Activated CD4-positive, CD25-positive, alpha-beta regulatory T cell treated with anti-CD3 and anti-CD28 coated beads, Interleukin-2, amount 50 U/mL, for 24 hours (primary cell): ENCODE measurements around the gene TRAPPC2.
"Not testable (repeated sequence)": the region's sequence is repeated elsewhere in the genome, so short reads cannot be mapped to it uniquely, and the experiment has no call there.

Experiments used
- ATAC-seq, 2 donors: fragments of 150-1000 bp; cut with Tn5 transposase; one replicate each; pipeline ENCODE4 v1.10.0; 2021; ENCODE audit warnings: mild to moderate bottlenecking in 1 of 2, moderate library complexity in 1 of 2

Gene TRAPPC2

GRCh38 chrX:13697455-13697854 lies 37.0 kb downstream of the TRAPPC2 start:
- peak; percentile 41 to 45 for ATAC-seq

DNA sequence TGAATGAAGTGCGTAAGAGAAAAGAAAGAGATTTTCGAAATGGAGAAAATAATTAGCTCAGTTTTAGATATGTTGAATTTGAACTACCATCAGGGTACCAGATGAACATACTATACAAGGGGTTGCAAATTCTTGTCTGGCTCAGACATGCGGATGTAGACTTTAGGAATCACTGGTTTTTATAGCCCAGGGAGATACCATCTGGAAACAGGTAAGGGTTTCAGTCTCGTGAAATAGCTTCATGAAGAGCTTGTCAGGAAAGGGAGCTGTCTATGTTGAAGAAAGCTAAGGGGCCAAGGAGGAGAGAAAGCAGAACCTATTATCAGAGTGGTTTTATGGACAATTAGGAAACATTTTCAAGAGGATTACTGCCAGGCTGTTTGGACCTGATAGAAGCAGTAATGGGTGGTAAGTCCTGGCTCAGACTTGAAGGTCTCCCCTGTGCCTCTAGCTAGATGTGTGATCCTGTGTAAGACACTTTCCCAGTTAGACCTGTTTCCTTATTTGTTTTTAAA lies 38.8 kb downstream of the TRAPPC2 start:
- no peak for ATAC-seq

GRCh38 chrX:13694983-13695382 lies 39.4 kb downstream of the TRAPPC2 start:
- ATAC-seq: no peak

DNA sequence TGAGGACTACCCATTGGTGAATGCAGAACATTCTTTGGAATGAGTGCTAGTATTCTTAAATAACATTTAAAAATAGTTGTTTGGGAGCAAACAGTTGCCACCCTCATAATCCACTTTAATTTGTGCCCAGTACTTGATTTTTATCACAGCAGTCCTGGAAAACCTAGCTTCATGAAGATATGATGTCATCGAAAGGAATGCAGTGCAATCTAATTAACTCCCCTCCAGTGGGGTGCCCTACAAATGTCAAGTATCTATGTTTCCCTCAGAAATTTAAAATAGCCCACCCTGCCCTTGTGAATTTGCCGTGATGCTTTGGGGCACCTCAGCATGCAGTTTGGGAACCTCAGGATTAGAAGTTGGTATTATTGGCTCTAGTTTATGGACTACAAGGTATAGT lies 40.1 kb downstream of the TRAPPC2 start:
- ATAC-seq: no peak

GRCh38 chrX:13693341-13693961 lies 41.0 kb downstream of the TRAPPC2 start:
- ATAC-seq: no peak

- ATAC-seq: no peak
Observed at GRCh38 chrX:13692771-13693231, 41.6 kb downstream of the TRAPPC2 start.

DNA sequence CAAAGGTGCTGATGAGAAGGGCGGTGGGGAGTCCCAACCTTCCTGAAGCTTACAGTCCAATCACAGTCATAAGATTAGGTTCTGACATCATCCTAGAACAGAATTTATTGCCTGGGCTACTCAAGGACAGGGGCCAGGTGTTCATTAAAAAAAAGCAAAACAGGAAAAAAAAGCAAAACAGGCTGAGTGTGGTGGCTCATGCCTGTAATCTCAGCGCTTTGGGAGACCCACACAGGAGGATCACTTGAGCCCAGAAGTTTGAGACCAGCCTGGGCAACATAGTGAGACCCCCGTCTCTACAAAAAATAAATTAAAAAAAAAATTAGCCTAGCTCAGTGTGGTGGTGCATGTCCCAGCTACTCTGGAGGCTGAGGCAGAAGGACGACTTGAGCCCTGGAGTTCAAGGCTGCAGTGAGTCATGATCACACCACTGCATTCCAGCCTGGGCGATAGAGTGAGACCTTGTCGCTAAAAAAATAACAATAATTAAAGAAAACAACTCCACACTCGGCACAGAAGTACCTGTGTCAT lies 42.5 kb downstream of the TRAPPC2 start:
- ATAC-seq: no peak

GRCh38 chrX:13690836-13691235 lies 43.6 kb downstream of the TRAPPC2 start:
- ATAC-seq: no peak

GRCh38 chrX:13689741-13690211 lies 44.6 kb downstream of the TRAPPC2 start:
- ATAC-seq: no peak

DNA sequence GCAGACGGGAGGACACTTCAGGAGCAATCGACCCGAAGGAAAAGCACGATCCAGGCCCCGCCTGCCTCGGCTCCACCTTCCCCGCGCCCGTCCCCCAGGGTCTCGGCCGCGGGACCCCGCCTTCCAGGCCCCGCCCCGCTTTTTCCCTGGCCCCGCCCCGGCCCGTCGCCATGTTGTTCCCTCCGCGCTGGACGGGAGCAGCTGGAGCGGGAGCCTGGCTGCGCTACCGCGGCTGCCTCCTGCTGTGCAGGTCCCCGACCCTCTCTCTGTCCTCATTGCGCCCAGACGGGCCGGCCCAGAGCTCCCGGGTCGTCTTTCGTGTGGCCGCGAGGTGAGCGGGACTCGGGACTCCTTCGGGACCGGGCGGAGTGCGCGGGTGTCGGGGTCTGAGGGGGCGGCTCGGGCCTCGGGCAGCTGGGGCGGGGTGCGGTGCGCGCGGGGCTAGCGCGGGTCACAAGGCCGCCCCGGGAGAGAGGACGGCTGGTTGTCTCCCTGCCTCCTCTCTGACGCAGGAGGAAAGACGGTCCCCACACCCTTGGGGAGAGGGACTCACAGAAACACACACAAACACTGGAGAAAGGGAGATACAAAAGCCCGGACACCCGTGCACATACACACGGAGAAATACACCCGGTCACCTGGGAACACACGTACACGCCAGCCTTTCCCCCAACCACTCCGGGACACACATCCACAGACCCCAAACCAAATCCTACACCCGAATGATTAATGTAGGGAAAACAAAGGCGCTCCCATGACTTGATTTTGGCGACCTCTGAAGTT lies 45.3 kb downstream of the TRAPPC2 start, which contains the start of gene RAB9A:
TSS of gene RAB9A (plus strand) at position 171 of the 783 bp plus-strand sequence. CDS start 19,619 bp downstream, outside the sequence.
- ATAC-seq: peak; percentile 87 to 91

DNA sequence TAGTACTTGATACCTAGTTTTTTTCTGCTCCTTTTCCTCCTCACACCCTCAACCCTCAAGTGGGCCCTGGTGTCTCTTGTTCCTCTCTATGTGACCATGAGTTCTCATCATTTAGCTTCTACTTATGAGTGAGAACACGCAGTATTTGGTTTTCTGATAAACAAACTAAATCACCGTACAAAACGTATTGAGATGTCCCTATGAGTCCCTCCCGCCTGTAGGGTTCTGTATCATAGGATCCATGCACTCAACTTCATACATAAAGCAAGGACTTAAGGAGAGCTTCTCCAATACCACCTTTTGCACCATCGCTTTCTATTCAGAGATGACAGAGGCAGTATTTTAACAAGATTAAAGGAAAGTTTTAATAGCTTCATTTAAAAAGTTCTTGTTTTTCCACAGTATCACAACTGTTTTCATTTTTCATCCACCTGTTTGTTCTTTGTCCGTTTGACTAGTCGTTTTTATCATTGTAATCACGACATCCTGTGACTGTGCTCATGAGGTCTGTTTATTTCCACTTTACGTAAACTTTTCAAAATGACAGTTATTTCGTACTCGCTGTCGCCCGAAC lies 45.9 kb downstream of the TRAPPC2 start:
- peak; percentile 22 to 27 for ATAC-seq

DNA sequence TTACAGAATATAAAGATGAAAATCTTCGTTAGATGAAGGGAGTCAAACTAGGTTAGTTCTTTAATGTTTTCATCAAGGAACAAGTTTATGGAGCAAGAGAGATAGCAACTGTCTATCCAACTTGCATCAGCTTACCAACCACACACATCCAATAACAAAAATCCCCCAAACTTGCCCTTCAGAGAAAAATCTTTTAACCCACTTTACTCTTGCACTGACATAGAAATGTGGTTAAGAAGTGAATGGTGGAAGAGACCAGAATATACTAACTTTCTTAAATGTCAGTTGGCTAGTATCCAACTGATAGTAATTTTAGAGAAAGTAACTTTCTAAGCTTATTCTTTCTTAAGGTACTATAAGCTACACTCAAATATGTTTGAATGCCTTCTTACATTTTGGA lies 47.2 kb downstream of the TRAPPC2 start:
- no peak for ATAC-seq

- ATAC-seq: no peak
Observed at GRCh38 chrX:13685126-13685763, 49.2 kb downstream of the TRAPPC2 start.

DNA sequence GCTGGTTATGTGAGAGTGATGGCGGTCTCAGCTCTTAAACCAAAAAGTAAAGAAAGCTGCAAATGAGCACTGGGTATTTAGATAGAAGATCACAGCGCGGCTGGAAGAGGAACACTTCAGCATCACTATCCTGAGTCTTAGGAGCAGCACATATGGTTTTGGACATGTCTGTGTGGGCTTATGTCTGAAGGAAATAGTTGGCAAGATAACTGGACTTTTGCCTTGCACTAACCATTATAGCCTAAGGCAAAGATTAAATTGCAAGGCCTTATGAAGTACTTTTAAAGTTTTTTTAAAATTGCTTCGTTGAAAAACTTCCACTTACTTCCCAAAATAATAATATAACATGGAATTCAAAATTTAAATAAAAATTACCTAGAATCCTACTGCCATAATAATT lies 50.1 kb downstream of the TRAPPC2 start:
- no peak for ATAC-seq

- ATAC-seq: no peak
Observed at GRCh38 chrX:13681595-13681994, 52.8 kb downstream of the TRAPPC2 start.

DNA sequence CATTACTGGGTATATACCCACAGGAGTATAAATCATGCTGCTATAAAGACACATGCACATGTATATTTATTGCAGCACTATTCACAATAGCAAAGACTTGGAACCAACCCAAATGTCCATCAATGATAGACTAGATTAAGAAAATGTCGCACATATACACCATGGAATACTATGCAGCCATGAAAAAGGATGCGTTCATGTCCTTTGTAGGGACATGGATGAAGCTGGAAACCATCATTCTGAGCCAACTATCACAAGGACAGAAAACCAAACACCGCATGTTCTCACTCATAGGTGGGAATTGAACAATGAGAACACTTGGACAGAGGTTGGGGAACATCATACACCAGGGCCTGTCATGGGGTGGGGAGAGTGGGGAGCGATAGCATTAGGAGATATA lies 54.7 kb downstream of the TRAPPC2 start:
- ATAC-seq: not testable (repeated sequence)

- ATAC-seq: no peak
Observed at GRCh38 chrX:13676885-13677284, 57.5 kb downstream of the TRAPPC2 start.

DNA sequence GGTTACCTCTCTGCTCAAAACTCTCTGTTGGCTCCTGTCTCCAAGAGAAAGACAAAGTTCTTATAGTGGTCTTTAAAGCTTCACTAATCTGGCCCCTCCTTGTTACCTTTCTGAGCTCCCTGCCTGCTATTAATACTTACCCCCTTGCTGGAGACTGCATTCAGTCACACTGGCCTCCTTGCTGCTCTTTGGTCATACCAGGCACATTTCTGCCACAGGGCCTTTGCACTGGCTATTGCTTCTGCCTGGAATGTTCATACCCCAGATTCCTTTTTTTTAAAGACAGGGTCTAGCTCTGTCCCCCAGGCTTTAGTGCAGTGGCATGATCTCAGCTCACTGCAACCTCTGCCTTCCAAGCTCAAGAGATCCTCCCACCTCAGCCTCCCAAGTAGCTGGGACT lies 61.4 kb downstream of the TRAPPC2 start:
- ATAC-seq: no peak

DNA sequence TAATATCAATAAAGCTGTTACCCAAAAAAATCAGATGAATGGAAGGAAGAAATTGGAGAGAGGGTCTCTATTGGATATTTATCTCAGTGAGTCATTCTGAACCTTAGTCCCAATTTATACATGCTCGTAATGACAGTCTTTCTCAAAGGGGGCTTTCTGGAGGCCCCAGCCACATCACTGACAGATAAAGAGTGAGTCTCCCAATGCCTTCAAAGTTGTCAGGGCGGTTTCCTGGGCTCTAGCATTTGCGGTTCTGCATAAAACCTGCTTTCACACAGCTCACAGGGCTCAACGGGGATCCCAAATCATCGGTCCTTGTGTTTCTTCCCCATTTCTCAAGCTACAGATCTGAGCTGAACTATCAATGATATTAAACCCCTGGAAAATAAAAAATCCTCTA lies 64.2 kb downstream of the TRAPPC2 start:
- ATAC-seq: no peak

DNA sequence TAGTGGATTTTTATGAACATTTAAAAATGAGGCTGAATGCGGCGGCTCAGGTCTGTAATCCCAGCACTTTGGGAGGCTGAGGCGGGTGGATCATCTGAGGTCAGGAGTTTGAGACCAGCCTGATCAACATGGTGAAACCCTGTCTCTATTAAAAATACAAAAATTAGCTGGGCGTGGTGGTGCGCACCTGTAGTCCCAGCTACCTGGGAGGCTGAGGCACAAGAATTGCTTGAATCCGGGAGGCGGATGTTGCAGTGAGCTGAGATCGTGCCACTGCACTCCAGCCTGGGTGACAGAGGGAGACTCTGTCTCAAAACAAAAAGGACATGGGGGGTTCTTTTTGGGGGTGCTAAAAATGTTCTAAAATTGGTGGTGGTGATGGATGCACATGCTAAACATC lies 64.7 kb downstream of the TRAPPC2 start:
- ATAC-seq: peak in 1 of 2 donors; percentile 38

GRCh38 chrX:13669246-13669737 lies 65.1 kb downstream of the TRAPPC2 start:
- peak; percentile 83 to 84 for ATAC-seq

GRCh38 chrX:13667919-13668318 lies 66.5 kb downstream of the TRAPPC2 start:
- no peak for ATAC-seq
